Thoracic aorta endothelial cell (primary cell): ENCODE data around the gene UBXN7. TPM values are rescaled to one million over a fixed set of nuclear protein-coding genes. Genes with fewer than 3 reads are reported as not detected.

Experiments
- small RNA-seq: library from RNA; depleted of rRNA; stranded (forward); fragments of <200 nt; gene quantifications from one replicate; pipeline ENCODE3, GENCODE V24; 2012
- total RNA-seq: library from RNA; depleted of rRNA; stranded (reverse); fragments of >200 nt; gene quantifications from 2 replicates; pipeline ENCODE4 v1.2.3, GENCODE V29; 2012

UBXN7 gene
- 28.1 and 33.0 TPM in 2 replicates for total RNA-seq

GRCh38 chr3:196432137-196432879 lies at the start of gene UBXN7:
TSS of gene UBXN7 (minus strand) at chr3:196432427. CDS start at chr3:196432399, 28 bp downstream.

GRCh38 chr3:196317687-196318467 lies 114.3 kb downstream of the UBXN7 start, which contains the start of gene DYNLT2B:
TSS of gene DYNLT2B (minus strand) at chr3:196318240. CDS start at chr3:196318152, 88 bp downstream.

Small RNA genes within 50 kb of the gene (small RNA-seq; reads per million reads assigned to genes)
- not detected for gene AC069257.2
- gene AC083822.1, result 0.28 reads per million
- not detected for gene AC117490.1
- gene RN7SL434P, result not detected
- not detected for gene RN7SL738P
- gene RNU6-1279P, result 0.35 reads per million
- not detected for gene RNU6-910P

Other genes starting within 250 kb of the UBXN7 start
- gene ZDHHC19, start 221.0 kb downstream of the UBXN7 start, total RNA-seq, result not detected in 2 replicates
- not detected in 2 replicates for gene SLC51A, start 215.9 kb downstream of the UBXN7 start, total RNA-seq
- gene PCYT1A, start 144.7 kb downstream of the UBXN7 start, total RNA-seq, result 104 TPM in 2 replicates
- 9.3 and 13.2 TPM in 2 replicates for gene DYNLT2B, start 114.2 kb downstream of the UBXN7 start, total RNA-seq
- gene TM4SF19, start 94.0 kb downstream of the UBXN7 start, total RNA-seq, result not detected in 2 replicates
- 30.9 and 36.5 TPM in 2 replicates for gene RNF168, start 71.3 kb upstream of the UBXN7 start, total RNA-seq
- not detected in 2 replicates for gene SMCO1, start 82.9 kb upstream of the UBXN7 start, total RNA-seq
- 7.3 and 8.9 TPM in 2 replicates for gene WDR53, start 136.1 kb upstream of the UBXN7 start, total RNA-seq
- gene FBXO45, start 136.2 kb upstream of the UBXN7 start, total RNA-seq, result 27.1 and 29.4 TPM in 2 replicates
- 7.4 and 15.9 TPM in 2 replicates for gene NRROS, start 207.3 kb upstream of the UBXN7 start, total RNA-seq